Endothelial cell of umbilical vein (primary cell): ENCODE data around the gene NDUFA11.

Experiments
- EZH2 ChIP-seq: IDR thresholded peaks from 2 replicates; pipeline ENCODE4 v1.6.1; 2012; ENCODE audit warnings: borderline replicate concordance, low read depth, mild to moderate bottlenecking, moderate library complexity, low read length, inconsistent platforms; ENCODE audit not compliant: severe bottlenecking
- TF ChIP-seq, protein P1 (sequence below), 2 donors: IDR thresholded peaks; 1 replicate in 1 of 2; 2 replicates in 1 of 2; pipeline ENCODE4 v1.5.1; 2011; ENCODE audit warnings: low read length in 2 of 2, mild to moderate bottlenecking in 2 of 2, moderate library complexity in 2 of 2, control low read depth in 1 of 2, inconsistent platforms in 1 of 2, low read depth in 1 of 2; ENCODE audit not compliant: insufficient read depth in 1 of 2; ENCODE audit errors: extremely low read depth in 1 of 2

DNA sequence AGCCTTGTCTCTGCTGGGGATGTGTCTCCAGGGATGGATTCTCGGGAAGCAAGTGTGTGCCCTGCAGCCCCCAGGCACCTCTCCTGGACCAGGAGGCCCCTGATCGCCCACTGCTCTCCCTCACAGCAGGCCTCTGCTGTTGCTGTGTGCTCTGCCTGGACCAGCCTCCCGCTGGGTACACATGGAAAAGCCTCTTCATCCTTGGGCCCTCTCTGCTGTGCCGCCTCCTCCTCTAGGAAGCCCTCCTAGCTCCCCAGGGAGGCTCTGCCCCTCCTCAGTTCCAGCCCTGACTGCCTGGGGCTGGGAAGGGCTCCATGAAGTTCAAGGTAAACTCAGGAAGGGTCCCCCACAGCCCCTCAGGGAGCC, 12.0 kb downstream of the NDUFA11 start:
- TF ChIP-seq, protein P1, sequence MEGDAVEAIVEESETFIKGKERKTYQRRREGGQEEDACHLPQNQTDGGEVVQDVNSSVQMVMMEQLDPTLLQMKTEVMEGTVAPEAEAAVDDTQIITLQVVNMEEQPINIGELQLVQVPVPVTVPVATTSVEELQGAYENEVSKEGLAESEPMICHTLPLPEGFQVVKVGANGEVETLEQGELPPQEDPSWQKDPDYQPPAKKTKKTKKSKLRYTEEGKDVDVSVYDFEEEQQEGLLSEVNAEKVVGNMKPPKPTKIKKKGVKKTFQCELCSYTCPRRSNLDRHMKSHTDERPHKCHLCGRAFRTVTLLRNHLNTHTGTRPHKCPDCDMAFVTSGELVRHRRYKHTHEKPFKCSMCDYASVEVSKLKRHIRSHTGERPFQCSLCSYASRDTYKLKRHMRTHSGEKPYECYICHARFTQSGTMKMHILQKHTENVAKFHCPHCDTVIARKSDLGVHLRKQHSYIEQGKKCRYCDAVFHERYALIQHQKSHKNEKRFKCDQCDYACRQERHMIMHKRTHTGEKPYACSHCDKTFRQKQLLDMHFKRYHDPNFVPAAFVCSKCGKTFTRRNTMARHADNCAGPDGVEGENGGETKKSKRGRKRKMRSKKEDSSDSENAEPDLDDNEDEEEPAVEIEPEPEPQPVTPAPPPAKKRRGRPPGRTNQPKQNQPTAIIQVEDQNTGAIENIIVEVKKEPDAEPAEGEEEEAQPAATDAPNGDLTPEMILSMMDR (IDR thresholded peaks at IDR 0.05; ENCODE audit: extremely low read depth in 1 of 2, insufficient read depth in 1 of 2, low read depth in 1 of 2, low read length in 2 of 2) = no peak
- TF ChIP-seq EZH2 = no peak
